ENCODE data around the gene PPEF1.
A peak's percentile ranks its signal among the peaks of the same experiment; 100 is the strongest.

The PPEF1 gene

GRCh38 chrX:18707426-18708049, at the start of gene PPEF1:
PPEF1 (plus strand) TSS chrX:18707645; CDS start chrX:18707781, 136 bp downstream.
- DNase-seq (ENCODE audit: low spot score), result no peak

GRCh38 chrX:18661273-18661672, 46.2 kb upstream of the PPEF1 start:
- no peak for DNase-seq (ENCODE audit: low spot score)

- DNase-seq (ENCODE audit: low spot score), result no peak
Measured at GRCh38 chrX:18664947-18665346, 42.5 kb upstream of the PPEF1 start.

- DNase-seq (ENCODE audit: low spot score), result no peak
Measured at GRCh38 chrX:18666614-18667013, 40.8 kb upstream of the PPEF1 start.

- no peak for DNase-seq (ENCODE audit: low spot score)
Measured at GRCh38 chrX:18668071-18668835, 39.2 kb upstream of the PPEF1 start.

GRCh38 chrX:18672008-18672407, 35.4 kb upstream of the PPEF1 start, which contains the start of gene RS1:
RS1 (minus strand) TSS chrX:18672108; CDS start chrX:18672068, 40 bp downstream.
- no peak for DNase-seq (ENCODE audit: low spot score)

GRCh38 chrX:18674417-18674787, 33.0 kb upstream of the PPEF1 start:
- DNase-seq (ENCODE audit: low spot score), result peak; percentile 4

GRCh38 chrX:18674788-18675735, 32.4 kb upstream of the PPEF1 start:
- peak; percentile 81 for DNase-seq (ENCODE audit: low spot score)

- DNase-seq (ENCODE audit: low spot score), result no peak
Measured at GRCh38 chrX:18676050-18676449, 31.4 kb upstream of the PPEF1 start.

- DNase-seq (ENCODE audit: low spot score), result no peak
Measured at GRCh38 chrX:18676470-18676869, 31.0 kb upstream of the PPEF1 start.

- DNase-seq (ENCODE audit: low spot score), result no peak
Measured at GRCh38 chrX:18677161-18677869, 30.1 kb upstream of the PPEF1 start.

- no peak for DNase-seq (ENCODE audit: low spot score)
Measured at GRCh38 chrX:18681996-18682395, 25.4 kb upstream of the PPEF1 start.

GRCh38 chrX:18682979-18683387, 24.5 kb upstream of the PPEF1 start:
- no peak for DNase-seq (ENCODE audit: low spot score)

- DNase-seq (ENCODE audit: low spot score), result no peak
Measured at GRCh38 chrX:18687856-18688495, 19.5 kb upstream of the PPEF1 start.

- no peak for DNase-seq (ENCODE audit: low spot score)
Measured at GRCh38 chrX:18691431-18691830, 16.0 kb upstream of the PPEF1 start.

GRCh38 chrX:18692541-18692940, 14.9 kb upstream of the PPEF1 start:
- no peak for DNase-seq (ENCODE audit: low spot score)

- no peak for DNase-seq (ENCODE audit: low spot score)
Measured at GRCh38 chrX:18696653-18697052, 10.8 kb upstream of the PPEF1 start.

- no peak for DNase-seq (ENCODE audit: low spot score)
Measured at GRCh38 chrX:18698737-18699650, 8.5 kb upstream of the PPEF1 start.

GRCh38 chrX:18701621-18702361, 5.7 kb upstream of the PPEF1 start:
- DNase-seq (ENCODE audit: low spot score), result no peak
